ENCODE data around the gene TCF3.

GRCh38 chr19:1645299-1645698 lies 7.1 kb downstream of the TCF3 start:
- TF ChIP-seq MXI1 (conservative IDR thresholded peaks at IDR 0.05; ENCODE audit: poor library complexity, severe bottlenecking) (no peak), POLR2AphosphoS5 (IDR thresholded peaks at IDR 0.05) (no peak)
